ENCODE measurements around the gene ASB7. TPM values are rescaled to one million over a fixed set of nuclear protein-coding genes. Genes with fewer than 3 reads are reported as not detected.
"Not testable (repeated sequence)": the region's sequence is repeated elsewhere in the genome, so short reads cannot be mapped to it uniquely, and the experiment has no call there.

The ASB7 gene
- total RNA-seq, 1 experiment from 2014 or later, result 12.9 TPM

GRCh38 chr15:100580414-100580813 is 22.0 kb upstream of the ASB7 start:
- Mint-ChIP-seq H3K36me3 (peaks cover 37% of the 10 kb centered on the region), H3K9me3 (peaks cover 35% of the 10 kb centered on the region), H3K4me3 (no peak overlapping the region), H3K4me1 (no peaks in the 10 kb centered on the region), H3K27ac (no peak overlapping the region), H3K27me3 (ENCODE audit: low read depth) (no peaks in the 10 kb centered on the region)
- no peak for TF ChIP-seq RELA (CRISPR knock-in tag; IDR thresholded peaks at IDR 0.05; ENCODE audit: borderline replicate concordance)
- TF ChIP-seq CBFB (CRISPR knock-in tag; IDR thresholded peaks at IDR 0.05; ENCODE audit: low read depth), result no peak
- TF ChIP-seq E2F1 (CRISPR knock-in tag; IDR thresholded peaks at IDR 0.05), result no peak
- TF ChIP-seq TEAD1 (CRISPR knock-in tag; IDR thresholded peaks at IDR 0.05), result no peak
- TF ChIP-seq TP53 (CRISPR knock-in tag; IDR thresholded peaks at IDR 0.05), result no peak
- TF ChIP-seq ETV6 (CRISPR knock-in tag; IDR thresholded peaks at IDR 0.05), result no peak
- TF ChIP-seq JUN (CRISPR knock-in tag; IDR thresholded peaks at IDR 0.05), result no peak
- DNase-seq (ENCODE audit: low spot score), result no peak
- POLR2A ChIA-PET, result no interaction called here
- ATAC-seq, result no peak
- CTCF ChIA-PET, result no interaction called here

DNA sequence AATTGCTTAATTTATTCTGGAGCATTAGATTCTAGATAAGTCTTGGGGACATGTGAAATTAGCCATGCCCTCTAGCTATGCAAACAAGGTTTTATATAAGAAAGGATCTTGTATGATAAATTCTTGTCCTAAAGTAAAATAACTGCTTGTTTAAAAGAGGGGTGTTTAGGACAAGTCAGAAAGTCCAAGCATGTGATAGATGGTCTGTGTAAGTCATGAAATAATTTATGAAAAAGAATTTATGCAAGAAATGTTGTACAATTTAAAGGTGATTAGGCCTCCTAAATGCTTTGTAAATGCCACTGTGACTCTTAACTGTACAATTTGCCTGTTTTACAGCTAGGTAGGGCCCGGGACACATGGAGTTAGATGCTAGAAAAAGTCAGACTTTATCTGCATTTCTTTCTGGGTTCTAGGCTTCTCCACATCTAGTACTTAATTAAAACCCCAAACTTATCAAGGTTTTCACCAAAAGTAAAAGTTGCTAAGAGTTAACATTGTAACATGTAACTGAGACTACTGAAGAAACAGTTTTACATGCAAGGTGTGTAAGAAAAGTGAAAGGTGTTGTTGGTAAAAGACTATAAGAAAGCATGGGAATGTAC is 13.6 kb upstream of the ASB7 start:
- ChIA-PET POLR2A (no interaction called here), CTCF (no interaction called here)
- H3K4me3 Mint-ChIP-seq, result no peak overlapping the region
- TF ChIP-seq NFYB (CRISPR knock-in tag; conservative IDR thresholded peaks at IDR 0.05; ENCODE audit: low read depth) (no peak), JAZF1 (CRISPR knock-in tag; IDR thresholded peaks at IDR 0.05) (no peak), STAT6 (CRISPR knock-in tag; conservative IDR thresholded peaks at IDR 0.05; ENCODE audit: low read depth) (no peak), ZBTB21 (CRISPR knock-in tag; IDR thresholded peaks at IDR 0.05; ENCODE audit: borderline replicate concordance) (no peak), ATF1 (CRISPR knock-in tag; IDR thresholded peaks at IDR 0.05) (no peak), PRRX2 (CRISPR knock-in tag; IDR thresholded peaks at IDR 0.05) (no peak), IRF2 (CRISPR knock-in tag; IDR thresholded peaks at IDR 0.05; ENCODE audit: borderline replicate concordance, low read depth) (no peak), CREM (CRISPR knock-in tag; IDR thresholded peaks at IDR 0.05) (no peak), NR1H2 (CRISPR knock-in tag; IDR thresholded peaks at IDR 0.05) (no peak), MLX (CRISPR knock-in tag; IDR thresholded peaks at IDR 0.05) (no peak), ATF6 (CRISPR knock-in tag; IDR thresholded peaks at IDR 0.05) (no peak), TEAD4 (CRISPR knock-in tag; IDR thresholded peaks at IDR 0.05) (no peak), CTCF (IDR thresholded peaks at IDR 0.05) (no peak)
- TF ChIP-seq, protein P1, sequence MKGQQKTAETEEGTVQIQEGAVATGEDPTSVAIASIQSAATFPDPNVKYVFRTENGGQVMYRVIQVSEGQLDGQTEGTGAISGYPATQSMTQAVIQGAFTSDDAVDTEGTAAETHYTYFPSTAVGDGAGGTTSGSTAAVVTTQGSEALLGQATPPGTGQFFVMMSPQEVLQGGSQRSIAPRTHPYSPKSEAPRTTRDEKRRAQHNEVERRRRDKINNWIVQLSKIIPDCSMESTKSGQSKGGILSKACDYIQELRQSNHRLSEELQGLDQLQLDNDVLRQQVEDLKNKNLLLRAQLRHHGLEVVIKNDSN (CRISPR knock-in tag; IDR thresholded peaks at IDR 0.05), result no peak
- peaks cover 85% of the 10 kb centered on the region for H3K9me3 Mint-ChIP-seq
- no peak overlapping the region for H3K27ac Mint-ChIP-seq
- H3K36me3 Mint-ChIP-seq, result peaks cover 77% of the 10 kb centered on the region
- no peak for ATAC-seq
- no peak for DNase-seq (ENCODE audit: low spot score)
- H3K27me3 Mint-ChIP-seq (ENCODE audit: low read depth), result peaks cover 5% of the 10 kb centered on the region; the same call in 1 of the 2 replicates
- no peaks in the 10 kb centered on the region for H3K4me1 Mint-ChIP-seq

DNA sequence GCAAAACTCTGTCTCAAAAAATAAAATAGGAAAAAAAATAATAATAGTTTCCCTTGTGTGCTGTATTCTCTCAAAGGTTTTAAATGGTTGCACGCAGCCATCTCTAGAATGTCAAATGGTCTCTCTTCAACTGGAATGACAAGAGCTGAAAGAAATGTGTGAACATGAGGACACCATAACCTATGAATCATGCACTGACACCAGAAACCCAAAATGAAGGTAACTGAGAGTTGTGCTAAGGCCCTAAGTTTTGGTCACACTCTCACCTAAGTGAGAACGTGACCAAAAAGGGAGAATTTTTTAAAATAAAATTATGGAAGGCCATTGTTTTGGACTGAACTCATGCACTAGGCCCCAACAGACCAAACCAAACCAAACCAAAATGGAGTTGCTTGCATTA is 11.2 kb upstream of the ASB7 start:
- H3K27me3 Mint-ChIP-seq (ENCODE audit: low read depth); H3K4me1 Mint-ChIP-seq; POLR2A ChIA-PET; H3K27ac Mint-ChIP-seq; H3K4me3 Mint-ChIP-seq; CTCF ChIA-PET; ATAC-seq; DNase-seq (ENCODE audit: low spot score): not testable (repeated sequence)
- peaks cover 63% of the 10 kb centered on the region for H3K9me3 Mint-ChIP-seq
- peaks cover 56% of the 10 kb centered on the region for H3K36me3 Mint-ChIP-seq

All from WTC11 (cell line).